NCI-H2196 treated with DMSO at 0.1 percent for 48 hours (cell line): ENCODE results near the gene NLK.
"Not testable (repeated sequence)": the region's sequence is repeated elsewhere in the genome, so short reads cannot be mapped to it uniquely, and the experiment has no call there.

Source experiments
- DNase-seq: peaks from one replicate; lab custom pipeline; 2025; ENCODE audit not compliant: unreplicated experiment; lab: John Stamatoyannopoulos, UW

NLK gene

GRCh38 chr17:28228109-28228840 lies 185.8 kb downstream of the NLK start:
- no peak for DNase-seq

- no peak for DNase-seq
Measured at GRCh38 chr17:28228986-28229729, 186.7 kb downstream of the NLK start.

GRCh38 chr17:28230011-28230410 lies 187.5 kb downstream of the NLK start:
- no peak for DNase-seq

- not testable (repeated sequence) for DNase-seq
Measured at GRCh38 chr17:28230607-28231006, 188.1 kb downstream of the NLK start.

- not testable (repeated sequence) for DNase-seq
Measured at GRCh38 chr17:28231624-28232023, 189.1 kb downstream of the NLK start.

- DNase-seq = not testable (repeated sequence)
Measured at GRCh38 chr17:28232966-28233870, 190.7 kb downstream of the NLK start.

GRCh38 chr17:28233872-28234856 lies 191.7 kb downstream of the NLK start:
- not testable (repeated sequence) for DNase-seq

- DNase-seq = not testable (repeated sequence)
Measured at GRCh38 chr17:28235066-28235700, 192.7 kb downstream of the NLK start.

GRCh38 chr17:28236033-28236653 lies 193.7 kb downstream of the NLK start:
- not testable (repeated sequence) for DNase-seq

- DNase-seq = not testable (repeated sequence)
Measured at GRCh38 chr17:28238547-28239270, 196.2 kb downstream of the NLK start.

- no peak for DNase-seq
Measured at GRCh38 chr17:28239271-28239624, 196.8 kb downstream of the NLK start.

GRCh38 chr17:28240688-28241340 lies 198.3 kb downstream of the NLK start:
- DNase-seq = no peak

GRCh38 chr17:28242791-28243190 lies 200.3 kb downstream of the NLK start:
- no peak for DNase-seq

- not testable (repeated sequence) for DNase-seq
Measured at GRCh38 chr17:28243268-28243667, 200.8 kb downstream of the NLK start.

- DNase-seq = no peak
Measured at GRCh38 chr17:28244446-28244845, 202.0 kb downstream of the NLK start.
